ENCODE data around the gene OR10C1.

OR10C1 gene

DNA sequence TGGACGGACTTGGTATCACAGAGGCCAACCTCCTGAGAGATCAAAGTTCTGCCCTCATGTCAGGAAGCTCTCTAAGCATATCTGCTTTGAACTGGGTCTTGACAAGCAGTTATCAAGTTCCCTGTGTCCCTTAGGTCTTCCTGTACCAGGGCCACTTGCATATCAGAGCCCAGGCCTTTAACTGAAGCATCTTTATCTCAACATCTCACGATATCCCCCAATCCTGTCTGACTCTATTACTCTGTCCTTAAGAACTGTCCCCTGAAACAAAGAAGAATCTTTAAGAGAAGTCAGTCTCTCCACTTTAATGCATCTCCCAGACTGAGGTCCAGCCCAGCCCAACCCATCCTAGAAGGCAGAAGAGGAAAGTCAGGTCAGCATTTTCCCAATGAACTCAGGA is 40.5 kb downstream of the OR10C1 start:
- no peak for DNase-seq

DNA sequence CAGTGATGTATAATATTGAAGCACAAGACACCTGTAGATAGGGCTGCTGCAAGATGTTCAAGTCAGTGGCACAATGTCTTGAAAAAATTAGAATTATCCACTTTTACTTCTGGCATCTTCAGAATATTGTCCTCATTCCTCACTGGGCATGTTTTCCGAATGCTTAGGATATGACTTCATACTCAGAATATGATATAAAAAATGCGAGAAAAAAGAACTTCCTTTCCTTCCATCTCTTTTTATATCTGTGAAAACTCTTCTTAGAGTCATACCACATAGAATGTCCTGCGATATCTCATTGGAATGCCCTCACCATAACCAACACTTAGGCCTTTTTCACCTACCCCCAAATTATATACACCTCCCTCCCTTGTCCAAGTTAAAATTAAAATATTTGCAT is 44.1 kb downstream of the OR10C1 start:
- DNase-seq, result no peak

DNA sequence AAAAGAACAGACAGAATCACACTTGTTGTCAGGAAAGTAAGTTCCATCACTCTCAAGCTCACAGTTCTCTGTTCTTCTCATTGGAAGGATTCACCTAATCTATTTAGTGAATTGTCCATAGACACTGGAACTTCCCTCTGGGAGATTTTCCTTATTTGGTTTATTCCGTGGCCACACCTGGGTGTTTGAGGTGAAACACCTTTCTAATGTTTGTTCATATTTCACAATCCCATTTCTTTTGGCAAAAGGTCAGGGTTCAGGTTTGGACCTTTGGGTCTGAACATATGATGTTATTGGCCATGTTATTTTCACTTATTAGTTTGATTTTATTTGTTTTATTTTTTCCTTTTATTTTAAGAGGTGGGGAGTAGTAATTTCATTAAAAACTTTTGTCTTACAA is 44.6 kb downstream of the OR10C1 start:
- no peak for DNase-seq

DNA sequence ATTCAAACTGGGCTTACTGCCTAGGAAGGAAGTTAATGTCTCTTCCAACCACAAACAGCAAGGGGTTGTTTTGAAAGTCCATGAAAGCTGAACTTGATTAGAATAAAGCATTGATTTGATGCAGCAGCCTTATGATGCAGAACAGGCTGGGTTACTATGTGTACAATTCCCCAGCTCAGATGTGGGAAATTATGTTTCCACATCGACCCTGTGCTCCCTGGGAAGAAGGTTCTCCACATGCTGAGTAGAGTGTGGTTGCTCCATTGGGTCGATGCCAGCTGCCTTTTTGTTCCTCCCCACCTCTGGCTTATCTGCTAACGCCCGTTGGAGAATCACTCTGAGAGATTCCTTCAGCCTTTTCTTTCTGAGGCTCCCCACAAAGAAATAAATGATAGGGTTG is 47.5 kb downstream of the OR10C1 start:
- DNase-seq, result no peak

DNA sequence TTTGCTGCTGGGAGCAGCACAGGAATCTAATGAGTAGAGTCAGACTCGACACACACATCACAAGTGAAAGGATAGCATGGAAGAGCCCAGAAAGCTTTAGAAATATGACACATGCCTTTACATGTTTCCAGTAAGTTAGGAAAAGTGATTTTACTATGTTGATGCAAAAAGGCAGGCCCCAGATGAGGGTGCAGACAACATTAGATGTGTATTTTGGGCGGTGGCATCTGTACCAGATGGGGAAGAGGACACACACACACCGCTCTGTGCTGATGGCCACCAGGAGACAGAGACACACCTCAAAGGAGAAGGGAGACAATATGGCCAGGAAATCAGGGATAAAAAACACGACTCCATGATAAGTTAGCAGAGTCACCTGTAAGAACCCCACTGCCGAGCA is 48.0 kb downstream of the OR10C1 start:
- no peak for DNase-seq

DNA sequence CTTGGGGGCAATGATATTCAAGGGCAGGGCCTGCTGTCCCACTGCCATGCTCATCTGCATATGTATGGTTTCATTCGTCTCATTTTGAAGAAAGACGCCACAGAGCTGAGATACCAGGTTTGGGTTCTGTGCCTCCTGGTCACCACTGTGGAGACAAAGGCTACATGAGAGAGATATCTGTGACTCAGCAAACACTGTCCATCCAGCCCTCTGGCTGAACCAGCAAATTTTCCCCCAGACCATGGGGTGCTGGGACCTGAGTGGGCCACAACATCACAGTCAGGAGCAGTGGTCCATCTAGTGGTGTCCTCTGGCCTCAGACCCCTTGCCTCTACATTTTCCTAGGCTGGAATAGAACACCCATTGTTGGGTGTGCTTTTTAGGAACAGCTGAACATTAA is 48.6 kb downstream of the OR10C1 start, which contains the start of gene MAS1L:
MAS1L (minus strand) TSS at position 297 of the 400 bp plus-strand sequence; CDS start at position 243, 54 bp downstream.
- DNase-seq, result no peak

DNA sequence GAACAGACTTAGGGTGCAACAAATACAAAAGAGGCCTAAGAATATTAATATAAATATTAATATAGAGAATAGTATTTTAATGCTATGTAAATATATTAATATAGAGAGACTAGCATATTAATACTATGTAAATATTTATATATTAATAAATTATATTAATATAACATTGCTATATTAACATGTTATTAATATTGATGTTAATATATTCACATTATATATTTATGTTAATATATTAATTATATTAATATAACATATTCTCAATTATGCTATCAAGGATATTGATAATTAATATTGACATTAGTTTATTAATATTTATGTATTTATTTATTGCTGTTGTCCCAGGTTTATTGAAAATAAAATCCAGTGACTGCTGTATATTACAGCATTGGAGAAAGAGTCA is 49.8 kb downstream of the OR10C1 start:
- DNase-seq, result no peak

DNA sequence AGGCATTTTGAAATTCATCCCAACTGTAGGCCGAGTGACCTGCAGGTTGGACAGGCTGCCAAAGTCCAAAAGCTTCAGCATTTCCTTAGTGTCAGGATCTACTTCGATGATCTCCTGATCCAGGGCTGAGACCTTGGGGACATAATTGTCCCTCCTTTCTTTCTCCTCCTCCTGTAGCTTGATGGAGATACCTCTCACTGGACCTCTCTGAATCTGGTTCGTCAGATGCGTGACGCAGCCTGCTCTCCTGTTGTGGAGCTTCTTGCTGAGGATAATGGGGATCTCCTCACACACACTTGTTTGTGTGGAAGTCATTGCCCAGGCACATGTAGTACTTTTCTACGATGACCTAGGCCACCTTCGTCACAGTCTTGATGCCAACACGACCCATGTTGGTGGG is 50.2 kb downstream of the OR10C1 start:
- DNase-seq, result no peak

DNA sequence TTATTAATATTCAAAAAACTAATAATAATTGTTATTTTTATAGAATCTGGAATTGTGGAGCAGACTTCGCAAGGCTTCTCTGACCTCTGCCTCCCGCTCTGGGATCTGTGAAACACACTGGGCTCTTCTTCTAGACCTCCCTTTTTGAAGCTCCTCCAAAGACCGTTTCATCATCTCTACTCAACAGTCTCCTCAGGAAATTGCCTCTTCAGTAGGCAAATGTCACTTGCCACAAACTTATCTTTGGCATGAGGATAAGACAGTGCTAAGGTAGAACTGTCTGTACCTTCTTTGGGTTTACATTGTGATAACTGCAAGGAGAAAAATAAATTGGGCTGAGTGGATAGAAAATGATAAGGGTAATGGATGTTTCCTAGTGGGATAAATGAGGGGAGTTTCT is 50.9 kb downstream of the OR10C1 start:
- DNase-seq, result no peak

DNA sequence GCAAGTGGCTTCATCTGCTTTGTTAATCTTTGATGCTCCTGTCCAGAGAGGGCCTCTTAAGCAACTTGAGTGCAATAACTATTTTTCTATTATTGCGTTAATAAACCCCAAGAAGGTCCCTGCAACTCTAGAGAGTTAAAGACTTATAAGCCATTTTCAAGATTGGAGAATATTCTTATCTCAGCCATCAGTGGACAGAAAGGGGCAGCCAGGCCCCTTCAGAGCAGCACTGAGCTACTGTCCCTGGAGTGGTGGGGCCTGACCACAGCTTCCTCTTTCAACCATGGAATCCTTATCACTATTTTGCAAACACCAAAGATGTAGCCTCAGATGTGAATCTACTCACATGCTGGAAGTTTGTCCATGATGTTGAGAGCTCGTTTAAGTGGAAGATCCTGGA is 51.4 kb downstream of the OR10C1 start:
- DNase-seq, result no peak

Measured in stimulated activated naive CD4-positive, alpha-beta T cell treated with Interleukin-2 at 50 U/mL for 16 hours (primary cell).